Transverse colon (tissue), 4 donors: ENCODE results near the gene GRB14. TPM values are rescaled to one million over a fixed set of nuclear protein-coding genes. Genes with fewer than 3 reads are reported as not detected.
A peak's percentile ranks its signal among the peaks of the same experiment; 100 is the strongest.

Experiments used
- DNase-seq: peaks from one replicate; pipeline ENCODE4 v3.0.0-alpha.2; 2019
- H3K27ac ChIP-seq, 4 donors: fragments of 200-600 bp; sonication (generic); 2 replicates each; pipeline ENCODE4 v1.5.1; 2016 to 2018; ENCODE audit warnings: inconsistent platforms in 4 of 4
- H3K27me3 ChIP-seq: fragments of 200-600 bp; sonication (generic); 2 replicates; pipeline ENCODE4 v1.5.1; 2017; ENCODE audit warnings: inconsistent platforms
- H3K36me3 ChIP-seq, 4 donors: fragments of 200-600 bp; sonication (generic); 2 replicates each; pipeline ENCODE4 v1.5.1; 2017 to 2019; ENCODE audit warnings: inconsistent platforms in 4 of 4
- H3K4me1 ChIP-seq, 4 donors: fragments of 200-600 bp; sonication (generic); 2 replicates each; pipeline ENCODE4 v1.5.1; 2017 to 2020; ENCODE audit warnings: inconsistent platforms in 4 of 4
- H3K4me3 ChIP-seq, 4 donors: fragments of 200-600 bp; sonication (generic); 1 replicate in 1 of 4; 2 replicates in 3 of 4; pipeline versions ENCODE4 v1.5.1 to v1.6.1; 2017 to 2019; ENCODE audit warnings: inconsistent platforms in 4 of 4
- H3K9me3 ChIP-seq, 2 donors: fragments of 200-600 bp; sonication (generic); 2 replicates each; pipeline ENCODE4 v1.5.1; 2017 to 2019; ENCODE audit warnings: inconsistent platforms in 2 of 2
- EP300 ChIP-seq: sonication (generic); formaldehyde crosslinking; IDR thresholded peaks from one replicate; pipeline ENCODE4 v1.6.1; 2017; ENCODE audit warnings: antibody characterized with exemption, low read depth
- POLR2A ChIP-seq: fragments of 450-650 bp; IDR thresholded peaks from one replicate; pipeline ENCODE4 v1.6.1; 2016; ENCODE audit warnings: antibody characterized with exemption, mild to moderate bottlenecking, moderate library complexity
- POLR2AphosphoS5 ChIP-seq, 3 donors: sonication (generic); formaldehyde crosslinking; IDR thresholded peaks; one replicate each; pipeline ENCODE4 v1.6.1; 2016; ENCODE audit warnings: antibody characterized with exemption in 3 of 3
- WGBS, 2 donors: methylation state at CpG; one replicate each; pipeline ENCODE4 v1.1.5; 2018; ENCODE audit warnings: low coverage in 1 of 2; 5-methylcytosine and 5-hydroxymethylcytosine counted together
- in situ Hi-C, 4 donors: fragments of 200-750 bp; cut with MboI; loops; one replicate each; pipeline versions ENCODE4 v1.15.0 to v1.15.1; 2017; ENCODE audit warnings: low sequenced_read_pairs in 3 of 4, low pct_ligation_motif_present in 1 of 4, low pct_unique_long_range_greater_than_20kb in 1 of 4
- intact Hi-C: fragments of 100-400 bp; cut with DNase I; formaldehyde crosslinking; loops from one replicate; pipeline ENCODE4 v1.15.1; 2023; ENCODE audit warnings: low total_unique reads
- total RNA-seq, 4 donors: library from RNA; depleted of rRNA; stranded (reverse); fragments of >200 nt; gene quantifications; one replicate each; pipeline ENCODE4 v1.1.0, GENCODE V29; 2016
- TF ChIP-seq, protein P1 (sequence below), 5 experiments: fragments of 200-600 bp in 3 of 5; fragments of 450-650 bp in 2 of 5; sonication (generic) in 3 of 5; IDR thresholded peaks; 1 replicate in 2 of 5; 2 replicates in 3 of 5; pipeline ENCODE4 v1.5.1; 2016 to 2017; ENCODE audit warnings: antibody characterized with exemption in 5 of 5, inconsistent platforms in 3 of 5, mild to moderate bottlenecking in 2 of 5, moderate library complexity in 1 of 5

GRB14 gene
- total RNA-seq, 4 donors from 2014 or later = 2.5 to 3.4 TPM; not detected in 2

DNA sequence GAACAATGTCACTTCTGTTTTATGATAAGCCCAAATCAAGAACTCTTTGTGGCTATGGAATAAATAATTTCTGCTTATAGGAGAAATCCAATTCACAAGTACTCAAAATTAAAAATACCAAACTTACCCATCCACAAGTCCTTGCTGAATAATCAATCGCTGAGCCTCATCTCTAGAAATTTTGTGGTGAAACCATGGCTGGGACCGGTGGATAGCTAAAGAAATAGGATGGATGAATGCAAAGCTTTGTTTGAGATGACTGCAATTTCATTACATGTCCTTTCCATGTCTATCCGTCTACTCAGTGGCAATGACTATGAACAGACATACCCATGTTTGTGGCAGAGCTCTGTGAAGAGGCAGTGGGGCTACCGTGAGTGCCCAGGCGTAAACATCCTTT, 124.4 kb downstream of the GRB14 start:
- 94 to 98% methylated on average over 4 to 5 of the region's 5 CpGs for WGBS, 2 donors
- no peak overlapping the region for H3K4me3 ChIP-seq
- intact Hi-C loops (no loop called here), in situ Hi-C loops (loop anchor here (25.0 kb wide), 1 partner anchor 1310 kb away; no protein-coding TSS in a partner anchor)
- peaks cover 0 to 3% (median 0%) of the 10 kb centered on the region in 4 donors for H3K4me1 ChIP-seq
- H3K36me3 ChIP-seq = no peaks in the 10 kb centered on the region
- no peaks in the 10 kb centered on the region for H3K9me3 ChIP-seq
- H3K27me3 ChIP-seq = no peaks in the 10 kb centered on the region
- DNase-seq = no peak
- TF ChIP-seq, protein P1, sequence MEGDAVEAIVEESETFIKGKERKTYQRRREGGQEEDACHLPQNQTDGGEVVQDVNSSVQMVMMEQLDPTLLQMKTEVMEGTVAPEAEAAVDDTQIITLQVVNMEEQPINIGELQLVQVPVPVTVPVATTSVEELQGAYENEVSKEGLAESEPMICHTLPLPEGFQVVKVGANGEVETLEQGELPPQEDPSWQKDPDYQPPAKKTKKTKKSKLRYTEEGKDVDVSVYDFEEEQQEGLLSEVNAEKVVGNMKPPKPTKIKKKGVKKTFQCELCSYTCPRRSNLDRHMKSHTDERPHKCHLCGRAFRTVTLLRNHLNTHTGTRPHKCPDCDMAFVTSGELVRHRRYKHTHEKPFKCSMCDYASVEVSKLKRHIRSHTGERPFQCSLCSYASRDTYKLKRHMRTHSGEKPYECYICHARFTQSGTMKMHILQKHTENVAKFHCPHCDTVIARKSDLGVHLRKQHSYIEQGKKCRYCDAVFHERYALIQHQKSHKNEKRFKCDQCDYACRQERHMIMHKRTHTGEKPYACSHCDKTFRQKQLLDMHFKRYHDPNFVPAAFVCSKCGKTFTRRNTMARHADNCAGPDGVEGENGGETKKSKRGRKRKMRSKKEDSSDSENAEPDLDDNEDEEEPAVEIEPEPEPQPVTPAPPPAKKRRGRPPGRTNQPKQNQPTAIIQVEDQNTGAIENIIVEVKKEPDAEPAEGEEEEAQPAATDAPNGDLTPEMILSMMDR (IDR thresholded peaks at IDR 0.05) = no peak
- TF ChIP-seq EP300 = no peak
- no peak for TF ChIP-seq POLR2AphosphoS5 (IDR thresholded peaks at IDR 0.05)
- no peak for TF ChIP-seq POLR2A
- no peak overlapping the region for H3K27ac ChIP-seq

DNA sequence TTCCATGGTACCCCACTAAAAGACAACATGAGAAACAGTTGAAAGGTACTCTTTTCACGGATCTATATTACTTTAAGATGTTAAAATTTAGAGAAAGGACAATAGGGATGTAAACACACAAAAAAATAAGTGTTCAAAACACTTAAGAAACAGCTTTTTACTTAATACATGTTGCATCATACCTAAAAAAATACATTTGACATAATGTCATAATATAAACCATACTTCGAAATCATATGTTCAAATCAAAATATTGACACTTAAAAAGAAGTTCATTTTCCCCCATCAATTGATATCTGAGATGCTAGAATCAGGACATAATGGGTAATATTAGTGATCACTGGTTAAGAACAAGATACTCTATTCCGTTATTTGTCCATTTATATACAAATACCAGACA, 124.9 kb downstream of the GRB14 start:
- H3K9me3 ChIP-seq = no peaks in the 10 kb centered on the region
- WGBS, 2 donors = 62 to 67% methylated on average over 3 of the region's 3 CpGs
- no peak overlapping the region for H3K4me3 ChIP-seq
- H3K4me1 ChIP-seq = peaks cover 0 to 3% (median 0%) of the 10 kb centered on the region in 4 donors
- TF ChIP-seq POLR2A (no peak), EP300 (no peak), POLR2AphosphoS5 (IDR thresholded peaks at IDR 0.05) (no peak)
- TF ChIP-seq, protein P1 (IDR thresholded peaks at IDR 0.05) = no peak
- in situ Hi-C loops (loop anchor here (25.0 kb wide), 1 partner anchor 1309 kb away; no protein-coding TSS in a partner anchor), intact Hi-C loops (no loop called here)
- no peaks in the 10 kb centered on the region for H3K36me3 ChIP-seq
- no peak for DNase-seq
- H3K27ac ChIP-seq = no peak overlapping the region
- no peaks in the 10 kb centered on the region for H3K27me3 ChIP-seq

DNA sequence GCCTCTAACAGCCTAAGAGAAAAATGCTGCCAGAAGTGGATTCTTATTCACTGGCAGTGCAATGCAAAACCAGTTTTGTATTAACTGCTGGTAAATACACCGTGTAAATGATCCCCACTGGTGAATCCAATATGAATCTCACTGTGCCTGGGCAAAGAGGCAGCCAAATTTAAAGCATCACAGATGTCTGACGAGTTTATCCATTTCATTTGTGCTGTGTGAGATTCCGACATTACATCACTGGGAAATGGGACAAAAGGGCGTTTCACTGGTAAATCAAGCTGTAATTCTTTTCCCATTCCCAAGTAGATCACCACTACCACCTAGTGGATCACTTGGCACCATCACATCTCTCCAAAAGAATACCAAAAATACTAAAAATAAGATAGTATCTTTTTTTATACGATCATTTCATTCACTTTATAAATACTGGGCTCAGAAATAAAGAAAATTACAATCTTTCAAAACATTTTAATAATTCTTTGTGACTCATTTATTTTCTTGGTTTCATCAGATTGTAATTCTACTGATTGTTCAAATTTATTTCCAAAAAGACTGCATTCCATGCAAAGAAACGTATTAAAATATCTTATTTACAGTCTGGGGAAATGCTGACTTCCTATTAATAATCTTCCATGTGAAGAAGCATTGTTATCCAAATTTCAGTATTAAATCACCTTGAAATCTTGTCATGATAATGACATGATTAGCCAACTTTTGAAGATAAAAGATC, 125.6 kb downstream of the GRB14 start:
- intact Hi-C loops = no loop called here
- in situ Hi-C loops = loop anchor here (25.0 kb wide), 1 partner anchor 1308 kb away; no protein-coding TSS in a partner anchor
- WGBS, 2 donors = 31 to 33% methylated on average over 6 of the region's 6 CpGs
- Histone ChIP-seq H3K27ac (no peak overlapping the region), H3K27me3 (no peaks in the 10 kb centered on the region), H3K4me3 (no peak overlapping the region), H3K9me3 (no peaks in the 10 kb centered on the region), H3K4me1 (peaks cover 0 to 3% (median 0%) of the 10 kb centered on the region in 4 donors), H3K36me3 (no peaks in the 10 kb centered on the region)
- no peak for TF ChIP-seq POLR2AphosphoS5 (IDR thresholded peaks at IDR 0.05)
- TF ChIP-seq, protein P1 (IDR thresholded peaks at IDR 0.05) = peak; percentile 29 to 48 (median 37)
- TF ChIP-seq POLR2A = no peak
- no peak for DNase-seq

DNA sequence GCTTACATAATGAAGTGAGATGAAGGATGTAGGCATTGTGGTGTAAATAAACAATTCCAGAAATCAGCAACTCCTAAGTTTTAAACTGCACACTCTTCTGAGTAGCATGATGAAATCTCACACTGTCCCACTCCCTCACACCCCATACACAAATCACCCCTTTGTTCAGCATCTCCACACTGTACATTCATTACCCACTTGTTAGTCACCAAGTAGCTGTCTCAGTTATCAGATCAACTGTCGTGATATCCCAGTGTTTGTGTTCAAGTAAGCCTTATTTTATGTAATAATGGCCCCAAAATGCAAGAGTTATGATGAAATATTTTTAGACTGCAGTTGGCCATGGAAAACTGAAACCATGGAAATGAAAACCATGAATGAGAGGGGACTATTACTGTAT, 135.7 kb downstream of the GRB14 start:
- WGBS, 2 donors = 54 to 67% methylated on average over 1 of the region's 1 CpG
- Histone ChIP-seq H3K9me3 (no peaks in the 10 kb centered on the region), H3K36me3 (no peaks in the 10 kb centered on the region), H3K27me3 (no peaks in the 10 kb centered on the region), H3K4me3 (no peak overlapping the region), H3K27ac (no peak overlapping the region), H3K4me1 (no peaks in the 10 kb centered on the region)
- intact Hi-C loops = no loop called here
- TF ChIP-seq EP300 = no peak
- TF ChIP-seq POLR2AphosphoS5 (IDR thresholded peaks at IDR 0.05) = no peak
- TF ChIP-seq, protein P1 (IDR thresholded peaks at IDR 0.05) = no peak
- no peak for TF ChIP-seq POLR2A
- no peak for DNase-seq
- in situ Hi-C loops = loop anchor here (25.0 kb wide), 1 partner anchor 1298 kb away; no protein-coding TSS in a partner anchor
